Nephron progenitor cell (in vitro differentiated cells): Measurements from ENCODE around the gene PGPEP1.

ENCODE experiments used
- DNase-seq: peaks from one replicate; pipeline ENCODE4 v3.0.0; 2021
- H3K27ac Mint-ChIP-seq: 2 replicates; pipeline ENCODE4 v1.8.0; 2021; ENCODE audit warnings: mild to moderate bottlenecking, moderate library complexity, mixed read lengths
- H3K27me3 Mint-ChIP-seq: 2 replicates; pipeline ENCODE4 v1.8.0; 2021; ENCODE audit warnings: mild to moderate bottlenecking, low read depth, mixed read lengths; ENCODE audit not compliant: poor library complexity
- H3K36me3 Mint-ChIP-seq: 2 replicates; pipeline ENCODE4 v1.8.0; 2021; ENCODE audit warnings: low read depth, mixed read lengths
- H3K4me1 Mint-ChIP-seq: 2 replicates; pipeline ENCODE4 v1.8.0; 2021; ENCODE audit warnings: mixed read lengths
- H3K4me3 Mint-ChIP-seq: 2 replicates; pipeline ENCODE4 v1.8.0; 2021; ENCODE audit warnings: mild to moderate bottlenecking, moderate library complexity, mixed read lengths
- H3K9me3 Mint-ChIP-seq: 2 replicates; pipeline ENCODE4 v1.8.0; 2021; ENCODE audit warnings: mild to moderate bottlenecking, moderate library complexity, mixed read lengths
- TF ChIP-seq, protein P1 (sequence below): fragments of 200-600 bp; sonication (generic); IDR thresholded peaks from 2 replicates; pipeline ENCODE4 v1.5.0; 2021; ENCODE audit warnings: antibody characterized with exemption

The PGPEP1 gene, protein sequence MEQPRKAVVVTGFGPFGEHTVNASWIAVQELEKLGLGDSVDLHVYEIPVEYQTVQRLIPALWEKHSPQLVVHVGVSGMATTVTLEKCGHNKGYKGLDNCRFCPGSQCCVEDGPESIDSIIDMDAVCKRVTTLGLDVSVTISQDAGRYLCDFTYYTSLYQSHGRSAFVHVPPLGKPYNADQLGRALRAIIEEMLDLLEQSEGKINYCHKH

DNA sequence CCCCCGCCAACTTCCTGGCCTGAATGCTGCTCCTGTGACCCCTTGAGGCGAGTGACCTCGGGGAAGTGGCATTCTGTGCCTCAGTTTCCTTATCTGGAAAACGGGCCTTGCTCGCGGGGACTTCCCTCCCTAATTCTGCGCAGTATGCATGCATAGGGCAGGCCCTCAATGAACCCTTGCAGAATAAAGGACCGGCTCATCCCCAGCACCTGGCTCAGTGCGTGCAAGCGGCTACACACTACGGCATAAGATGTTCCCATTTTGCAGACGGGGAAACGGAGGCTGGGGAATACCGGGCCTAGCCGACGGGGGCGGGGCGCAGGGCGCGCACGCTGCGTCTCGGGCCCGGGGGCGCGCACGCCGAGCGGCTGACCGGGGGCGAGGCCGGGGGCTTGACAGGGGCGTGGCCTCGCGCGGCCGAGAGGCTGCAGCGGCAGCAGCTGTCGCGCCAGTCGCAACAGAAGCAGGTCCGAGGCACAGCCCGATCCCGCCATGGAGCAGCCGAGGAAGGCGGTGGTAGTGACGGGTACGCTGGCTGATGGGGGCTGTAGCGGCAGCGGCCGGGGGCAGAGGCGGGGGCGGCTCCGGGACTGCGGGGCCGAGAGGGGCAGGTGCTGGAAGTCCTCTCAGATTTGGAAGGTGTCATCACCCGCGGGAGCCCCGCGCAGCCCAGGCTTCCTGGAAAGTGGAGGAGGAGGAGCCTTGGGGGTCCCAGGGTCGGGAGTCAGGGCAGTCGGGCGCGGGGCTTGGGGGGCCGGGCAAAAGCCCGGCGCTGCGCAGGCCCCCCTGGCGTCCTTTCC lies at the start of gene PGPEP1:
Gene PGPEP1, plus strand, starts transcription at position 409 of the 800 bp plus-strand sequence. Its CDS starts 84 bp downstream, at position 493.
- H3K27me3 Mint-ChIP-seq = peaks cover 41% of the 10 kb centered on the region
- no peak within 1 kb of the TSS for H3K27ac Mint-ChIP-seq
- peaks cover 34% of the 10 kb centered on the region for H3K4me1 Mint-ChIP-seq
- no peaks in the 10 kb centered on the region for H3K9me3 Mint-ChIP-seq
- peak within 1 kb of the TSS; percentile 86 for H3K4me3 Mint-ChIP-seq
- H3K36me3 Mint-ChIP-seq = no peaks in the 10 kb centered on the region
- TF ChIP-seq, protein P1, sequence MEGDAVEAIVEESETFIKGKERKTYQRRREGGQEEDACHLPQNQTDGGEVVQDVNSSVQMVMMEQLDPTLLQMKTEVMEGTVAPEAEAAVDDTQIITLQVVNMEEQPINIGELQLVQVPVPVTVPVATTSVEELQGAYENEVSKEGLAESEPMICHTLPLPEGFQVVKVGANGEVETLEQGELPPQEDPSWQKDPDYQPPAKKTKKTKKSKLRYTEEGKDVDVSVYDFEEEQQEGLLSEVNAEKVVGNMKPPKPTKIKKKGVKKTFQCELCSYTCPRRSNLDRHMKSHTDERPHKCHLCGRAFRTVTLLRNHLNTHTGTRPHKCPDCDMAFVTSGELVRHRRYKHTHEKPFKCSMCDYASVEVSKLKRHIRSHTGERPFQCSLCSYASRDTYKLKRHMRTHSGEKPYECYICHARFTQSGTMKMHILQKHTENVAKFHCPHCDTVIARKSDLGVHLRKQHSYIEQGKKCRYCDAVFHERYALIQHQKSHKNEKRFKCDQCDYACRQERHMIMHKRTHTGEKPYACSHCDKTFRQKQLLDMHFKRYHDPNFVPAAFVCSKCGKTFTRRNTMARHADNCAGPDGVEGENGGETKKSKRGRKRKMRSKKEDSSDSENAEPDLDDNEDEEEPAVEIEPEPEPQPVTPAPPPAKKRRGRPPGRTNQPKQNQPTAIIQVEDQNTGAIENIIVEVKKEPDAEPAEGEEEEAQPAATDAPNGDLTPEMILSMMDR = no peak
- DNase-seq = peak; percentile 81

DNA sequence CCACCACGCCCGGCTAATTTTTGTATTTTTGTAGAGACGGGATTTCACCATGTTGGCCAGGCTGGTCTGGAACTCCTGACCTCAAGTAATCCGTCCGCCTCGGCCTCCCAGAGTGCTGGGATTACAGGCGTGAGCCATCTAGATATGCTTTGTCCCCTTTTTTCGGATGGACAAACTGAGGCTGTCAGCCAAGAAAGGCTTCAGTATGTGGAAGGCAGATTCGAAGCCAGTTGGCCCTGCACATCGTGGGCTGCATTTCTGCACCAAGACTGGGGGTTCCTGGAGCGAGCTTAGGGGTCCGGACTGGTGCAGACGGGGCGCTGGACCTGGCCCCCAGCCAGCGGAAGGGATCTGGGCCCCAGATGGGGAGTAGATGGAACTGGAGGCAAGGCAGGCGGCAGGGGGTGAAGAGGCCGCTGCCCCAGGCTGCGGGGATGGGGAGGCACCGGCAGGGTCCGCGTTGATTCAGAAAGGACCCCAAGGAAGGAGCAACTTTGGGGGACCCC lies 49.3 kb upstream of the PGPEP1 start:
- Mint-ChIP-seq H3K36me3 (no peaks in the 10 kb centered on the region), H3K27me3 (no peaks in the 10 kb centered on the region), H3K9me3 (no peaks in the 10 kb centered on the region), H3K27ac (no peak overlapping the region), H3K4me3 (peak overlapping the region; percentile 73), H3K4me1 (peaks cover 62% of the 10 kb centered on the region)
- no peak for DNase-seq
- TF ChIP-seq, protein P1 = no peak

DNA sequence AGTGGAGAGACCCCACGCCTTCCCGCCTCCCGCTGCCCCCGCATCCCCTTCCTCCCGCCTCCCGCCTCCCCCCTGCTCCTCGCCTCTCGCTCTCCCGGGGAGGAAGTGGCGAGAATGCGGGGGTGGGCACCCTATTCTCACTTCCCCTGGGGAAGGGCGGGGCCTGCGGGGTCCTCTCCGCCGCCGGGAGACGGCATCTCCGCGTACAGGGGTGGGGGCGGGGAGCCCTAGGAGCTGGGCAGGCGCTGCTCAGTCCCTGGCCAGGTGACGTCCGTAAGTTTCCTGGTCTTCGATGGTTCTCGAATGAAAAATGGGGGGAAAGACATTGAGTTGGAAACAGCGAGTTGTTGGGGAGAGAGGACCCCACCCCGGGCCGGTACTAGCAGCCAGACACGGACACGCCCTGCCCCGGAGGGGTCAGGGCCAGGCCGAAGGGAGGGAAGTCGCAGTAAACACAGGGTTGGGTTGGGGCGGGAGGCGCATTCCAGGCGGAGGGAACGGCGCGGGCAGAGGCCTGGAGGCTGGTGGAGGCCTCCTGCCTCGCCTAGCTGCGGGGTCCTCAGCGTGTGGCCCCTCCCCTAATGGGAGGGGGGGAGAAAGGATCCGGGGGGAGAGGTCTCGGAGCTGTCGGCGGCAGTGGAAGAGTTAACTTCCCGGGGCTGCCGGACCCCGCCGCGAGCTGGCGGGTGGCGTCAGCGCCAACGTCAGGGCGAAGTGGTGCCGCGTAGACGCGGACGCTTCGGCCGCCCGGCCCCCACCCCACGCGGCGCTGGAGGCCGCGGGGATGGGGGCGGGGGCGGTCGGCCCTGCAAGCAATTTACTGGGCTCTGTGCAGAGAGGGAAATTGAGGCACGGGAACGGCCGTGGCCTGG lies 48.6 kb upstream of the PGPEP1 start:
- Mint-ChIP-seq H3K27ac (peak overlapping the region; percentile 99), H3K4me3 (peak overlapping the region; percentile 87), H3K27me3 (no peaks in the 10 kb centered on the region), H3K36me3 (no peaks in the 10 kb centered on the region), H3K4me1 (peaks cover 54% of the 10 kb centered on the region), H3K9me3 (no peaks in the 10 kb centered on the region)
- peak; percentile 73 for DNase-seq
- TF ChIP-seq, protein P1 = no peak

DNA sequence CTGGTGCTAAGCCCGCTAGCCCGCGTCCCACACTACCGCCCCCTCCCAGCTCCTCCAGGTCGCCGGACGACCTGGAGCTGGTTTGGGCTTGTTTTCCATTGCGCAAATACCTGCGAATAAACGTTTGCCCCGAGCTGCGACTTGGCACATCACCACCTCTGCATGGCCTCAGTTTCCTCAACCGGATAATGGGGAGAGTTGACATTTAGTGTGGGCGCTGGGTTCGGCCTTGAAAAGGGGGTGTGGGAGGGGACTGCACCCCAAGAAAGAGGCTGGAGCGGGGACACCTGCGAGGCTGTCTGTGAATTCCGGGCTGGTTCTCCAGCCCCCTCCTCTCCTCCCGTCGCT lies 48.0 kb upstream of the PGPEP1 start:
- DNase-seq = no peak
- H3K4me1 Mint-ChIP-seq = peaks cover 53% of the 10 kb centered on the region
- H3K4me3 Mint-ChIP-seq = peak overlapping the region; percentile 87
- H3K27ac Mint-ChIP-seq = peak overlapping the region; percentile 48
- no peaks in the 10 kb centered on the region for H3K36me3 Mint-ChIP-seq
- peaks cover 4% of the 10 kb centered on the region for H3K27me3 Mint-ChIP-seq
- TF ChIP-seq, protein P1 = no peak
- H3K9me3 Mint-ChIP-seq = no peaks in the 10 kb centered on the region

DNA sequence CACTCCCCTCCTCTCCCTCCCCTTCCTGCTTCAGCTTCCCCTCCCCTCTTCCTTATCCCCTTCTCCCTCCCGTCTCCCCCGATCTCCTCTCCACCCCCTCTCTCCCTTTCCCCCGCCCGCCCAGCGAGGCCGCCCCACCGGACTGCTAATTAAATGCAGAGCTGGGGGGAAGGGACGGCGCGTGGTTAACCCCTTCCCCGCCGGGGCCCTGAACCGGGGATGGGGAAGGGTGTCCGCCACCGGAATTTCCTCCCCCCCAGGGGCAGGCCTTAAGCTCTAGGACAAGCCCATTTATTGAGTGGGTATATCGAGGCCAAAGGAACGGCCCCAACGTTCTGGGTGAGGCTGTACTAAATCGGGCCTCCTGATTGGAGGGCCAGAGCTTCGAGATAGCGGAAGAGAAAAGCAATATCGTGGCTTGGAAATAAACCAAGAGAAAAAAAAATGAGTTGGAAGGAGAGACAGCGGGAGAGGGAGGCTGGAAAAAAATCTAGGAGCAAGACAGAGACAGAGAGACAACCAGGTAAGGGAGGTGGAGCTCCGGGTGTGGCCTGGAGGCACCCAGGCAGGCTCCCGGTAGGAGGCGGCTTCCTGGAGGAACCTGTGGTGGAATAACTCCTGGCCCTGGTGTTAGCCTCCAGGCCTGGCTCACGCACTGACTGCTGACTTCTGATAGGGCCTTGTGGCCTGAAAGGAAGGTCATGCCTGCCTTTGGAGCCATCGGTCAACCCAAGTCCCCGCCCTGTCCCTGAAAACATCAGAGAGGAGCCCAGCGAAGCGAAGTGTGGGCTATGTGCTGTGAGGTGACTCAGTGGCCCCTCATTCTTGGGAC lies 47.4 kb upstream of the PGPEP1 start:
- TF ChIP-seq, protein P1 = no peak
- Mint-ChIP-seq H3K36me3 (no peaks in the 10 kb centered on the region), H3K4me3 (peak overlapping the region; percentile 87), H3K27me3 (peaks cover 5% of the 10 kb centered on the region), H3K27ac (peak overlapping the region; percentile 85), H3K4me1 (peaks cover 50% of the 10 kb centered on the region), H3K9me3 (no peaks in the 10 kb centered on the region)
- DNase-seq = peak; percentile 79
